HG03064 (cell line): ENCODE results near the gene BHMT2.

Experiments used
- ATAC-seq: cut with Tn5 transposase; IDR thresholded peaks from one replicate; pipeline ENCODE4 v1.9.1; 2021; ENCODE audit warnings: low read depth; ENCODE audit not compliant: unreplicated experiment

The BHMT2 gene, protein sequence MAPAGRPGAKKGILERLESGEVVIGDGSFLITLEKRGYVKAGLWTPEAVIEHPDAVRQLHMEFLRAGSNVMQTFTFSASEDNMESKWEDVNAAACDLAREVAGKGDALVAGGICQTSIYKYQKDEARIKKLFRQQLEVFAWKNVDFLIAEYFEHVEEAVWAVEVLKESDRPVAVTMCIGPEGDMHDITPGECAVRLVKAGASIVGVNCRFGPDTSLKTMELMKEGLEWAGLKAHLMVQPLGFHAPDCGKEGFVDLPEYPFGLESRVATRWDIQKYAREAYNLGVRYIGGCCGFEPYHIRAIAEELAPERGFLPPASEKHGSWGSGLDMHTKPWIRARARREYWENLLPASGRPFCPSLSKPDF

DNA sequence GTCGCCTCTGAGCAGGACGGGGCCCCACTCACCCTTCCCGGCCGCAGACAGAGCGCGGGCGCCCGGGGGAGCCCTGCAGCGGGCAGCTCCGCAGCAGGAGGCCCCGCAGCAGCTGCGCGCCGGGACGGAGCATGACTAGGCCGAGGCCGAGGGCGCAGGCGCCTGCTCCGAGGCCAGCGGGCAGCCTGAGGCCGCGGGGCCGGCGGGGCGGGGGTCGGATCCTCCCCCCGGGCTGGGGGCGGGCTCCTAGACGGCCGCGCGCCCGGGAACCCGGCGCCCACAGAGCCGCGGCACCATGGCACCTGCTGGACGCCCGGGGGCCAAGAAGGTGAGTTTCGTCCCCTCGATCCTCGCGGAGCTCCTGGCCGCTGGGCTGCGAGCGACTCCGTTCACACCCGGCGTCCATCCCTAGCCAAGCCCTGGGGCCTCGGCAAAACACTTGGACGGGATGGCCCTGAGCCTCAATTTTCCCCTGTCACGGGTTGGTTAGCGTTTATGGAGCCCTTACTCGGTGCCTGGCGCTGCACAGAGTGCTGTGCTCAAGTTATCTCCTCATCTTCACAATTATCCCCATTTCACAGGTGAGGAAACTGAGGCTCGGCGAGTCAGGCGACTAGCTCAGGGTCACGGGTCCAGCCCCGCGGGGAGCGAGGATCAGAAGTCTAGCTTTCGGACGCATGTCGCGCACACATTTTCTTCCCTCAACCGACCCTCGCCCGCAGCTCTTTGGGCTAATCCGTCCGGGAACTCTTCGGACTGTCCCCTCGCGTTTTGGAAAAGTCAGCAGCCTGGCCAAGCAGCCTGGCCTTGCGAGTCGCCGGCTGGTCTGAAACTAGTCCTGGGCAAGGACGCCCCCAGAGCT is at the start of gene BHMT2, which contains the start of gene DMGDH:
Gene BHMT2 (plus strand): TSS at position 280 of the 862 bp plus-strand sequence. CDS start 16 bp downstream, at position 296.
Gene DMGDH (minus strand): TSS at position 187 of the 862 bp plus-strand sequence. CDS start 54 bp downstream, at position 133.
- ATAC-seq: no peak

DNA sequence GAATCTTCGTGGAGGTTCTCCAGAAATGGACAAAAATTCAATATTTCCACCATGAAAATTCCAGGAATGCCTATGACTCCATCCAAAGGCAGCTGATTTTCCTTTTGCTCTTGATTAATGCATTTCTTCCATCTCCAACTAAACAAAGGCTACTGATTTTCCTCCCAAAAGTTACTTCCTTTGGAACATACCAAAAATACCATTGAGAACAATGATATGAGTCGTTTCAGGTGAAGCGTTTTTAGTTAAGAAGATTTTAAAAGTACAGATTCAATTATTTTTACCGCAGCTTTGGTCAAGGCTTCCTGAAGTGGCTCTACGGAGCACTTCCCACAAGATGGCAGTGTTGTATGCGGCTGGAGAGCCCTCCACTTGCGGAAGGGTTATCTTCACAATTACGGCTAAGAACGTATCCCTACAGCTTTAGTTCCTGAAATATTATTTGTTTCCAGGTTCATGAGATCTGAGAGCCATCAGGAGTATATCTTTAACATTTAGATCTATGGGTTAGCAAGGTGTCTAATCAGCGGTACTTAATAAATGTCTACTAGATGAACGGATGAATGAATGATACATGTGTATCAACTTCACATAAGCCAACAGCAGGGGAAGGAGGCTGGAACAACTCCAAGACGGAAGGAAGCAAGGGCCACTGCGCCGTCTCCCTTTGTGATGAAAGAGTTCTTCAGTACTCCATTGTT is 48.6 kb upstream of the BHMT2 start:
- no peak for ATAC-seq

DNA sequence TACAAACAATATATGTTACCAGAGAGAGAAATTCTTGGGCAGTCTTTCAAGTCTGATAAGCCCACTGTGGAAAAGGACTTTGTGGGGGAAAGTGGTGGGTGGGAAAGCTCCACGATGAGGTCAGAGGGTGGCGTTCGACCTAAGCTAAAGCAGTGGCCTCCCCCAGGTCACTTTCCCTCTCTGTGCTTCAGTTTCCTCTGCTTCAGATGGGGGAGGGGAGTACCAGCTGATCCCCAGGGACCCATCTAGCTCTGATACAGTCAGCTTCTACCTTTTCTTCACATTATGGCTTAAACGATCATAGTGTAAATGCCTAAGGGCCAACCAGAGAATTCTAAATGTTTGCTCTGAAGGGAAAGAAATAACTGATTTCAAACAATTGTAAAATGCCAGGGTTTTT is 47.8 kb upstream of the BHMT2 start:
- no peak for ATAC-seq

DNA sequence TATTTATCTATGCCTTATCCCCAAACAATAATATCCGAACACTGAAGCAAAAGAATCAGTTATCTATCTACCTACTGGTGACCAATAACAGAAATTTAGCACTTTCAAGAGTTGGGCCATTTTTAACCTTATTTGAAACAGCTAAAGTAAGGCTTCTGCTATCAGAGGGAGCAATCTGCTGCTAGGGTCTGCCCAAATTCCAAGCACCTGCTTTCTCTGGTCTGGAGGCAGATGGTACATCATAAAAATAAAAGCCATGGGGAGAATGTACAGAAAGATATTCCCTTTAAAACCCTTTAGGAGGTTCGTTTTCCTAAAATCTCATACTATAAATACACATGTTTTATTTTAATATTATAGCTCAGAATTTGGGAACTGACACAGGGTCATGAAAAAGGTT is 46.8 kb upstream of the BHMT2 start:
- ATAC-seq: no peak

DNA sequence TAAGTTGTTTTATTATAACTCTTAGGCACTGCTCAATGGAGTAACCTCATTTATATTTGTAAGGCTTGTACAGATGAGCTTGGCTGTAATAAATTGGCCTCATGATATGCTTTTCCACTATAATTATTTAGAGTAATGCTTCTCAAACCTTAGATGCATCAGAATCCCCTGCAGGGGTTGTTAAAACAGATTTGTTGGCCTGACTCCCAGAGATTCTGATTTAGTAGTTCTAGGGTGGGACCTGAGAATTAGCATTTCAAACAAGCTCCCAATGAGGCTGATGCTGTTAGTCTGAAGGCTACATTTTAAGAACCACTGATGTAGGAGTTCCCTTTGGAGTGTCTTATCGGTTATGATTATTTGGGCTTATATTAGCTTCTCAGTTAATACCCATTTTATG is 46.2 kb upstream of the BHMT2 start:
- no peak for ATAC-seq

DNA sequence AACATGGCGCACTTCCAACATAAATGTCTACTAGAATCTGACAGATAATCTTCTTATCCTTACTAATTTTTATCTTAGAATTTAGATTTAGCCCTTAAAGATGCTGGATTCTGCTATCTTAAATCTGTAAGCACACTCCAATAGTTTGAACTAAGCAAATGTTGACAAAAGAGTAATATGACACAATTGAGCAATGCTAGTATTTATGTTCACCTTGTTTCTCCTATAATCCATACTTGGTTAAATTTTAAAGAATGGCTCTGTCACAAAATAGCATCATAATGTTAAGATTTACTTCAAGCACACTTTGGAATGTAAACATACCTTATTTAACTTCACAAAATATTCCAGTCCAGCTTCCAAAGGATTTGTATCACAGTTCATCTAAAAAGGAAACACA is 45.6 kb upstream of the BHMT2 start:
- ATAC-seq: no peak

DNA sequence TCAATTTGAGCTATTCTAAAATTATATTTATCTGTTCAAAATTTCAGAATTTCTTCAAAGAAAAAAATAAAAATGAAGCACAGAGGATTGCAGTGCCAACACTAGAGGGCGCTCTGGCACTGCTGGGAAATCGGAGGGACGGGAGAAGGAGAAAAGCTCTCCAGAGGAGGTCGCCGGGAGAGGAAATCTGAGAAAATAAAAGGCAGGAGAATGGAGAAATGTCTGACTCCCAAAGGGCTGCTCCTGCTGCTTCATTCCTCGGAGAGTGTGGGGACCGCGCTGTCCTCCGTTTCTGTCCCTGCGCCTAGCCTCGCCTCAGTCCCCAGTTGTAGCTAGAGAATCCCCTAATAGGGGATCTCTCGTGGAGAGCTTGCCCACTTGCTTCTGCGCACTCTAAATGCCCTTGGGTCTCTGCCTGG is 44.5 kb upstream of the BHMT2 start:
- ATAC-seq: no peak

DNA sequence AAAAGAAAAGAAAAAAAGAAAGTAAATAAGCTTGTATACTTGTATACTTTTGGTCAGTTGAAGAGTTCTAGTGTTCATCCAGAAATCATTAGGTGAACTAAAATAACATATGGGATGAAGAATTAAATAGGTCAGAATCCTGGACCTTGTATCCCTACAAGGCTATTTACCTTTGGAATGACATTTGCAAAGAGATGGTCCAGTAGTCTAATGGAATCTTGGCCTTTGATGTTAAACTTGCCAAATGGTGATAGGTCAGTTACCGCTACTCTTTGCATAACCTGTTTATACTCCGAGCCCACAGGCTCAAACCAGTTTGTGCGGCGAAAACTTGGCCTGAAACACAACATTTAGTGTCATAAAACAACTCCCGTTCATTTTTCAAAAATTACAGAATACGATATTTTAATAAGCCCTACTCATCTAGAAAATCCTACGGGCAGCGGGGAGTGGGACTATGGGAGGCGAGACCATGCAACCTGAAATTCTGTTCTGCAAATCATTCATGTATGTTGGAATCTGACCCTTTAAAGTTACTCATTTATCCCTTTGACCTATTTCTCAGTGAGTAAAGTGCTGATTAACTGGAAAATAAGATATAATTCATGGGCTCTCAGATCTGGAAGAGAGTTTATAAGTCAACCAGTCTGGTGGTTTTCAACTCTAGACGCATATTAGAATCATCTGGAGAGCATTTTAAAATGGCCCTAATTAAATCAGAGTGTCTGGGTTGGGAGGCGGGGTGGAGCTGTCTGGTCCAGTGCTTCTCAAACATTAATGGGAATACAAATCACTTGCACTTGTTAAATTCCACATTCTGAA is 38.7 kb upstream of the BHMT2 start:
- no peak for ATAC-seq

DNA sequence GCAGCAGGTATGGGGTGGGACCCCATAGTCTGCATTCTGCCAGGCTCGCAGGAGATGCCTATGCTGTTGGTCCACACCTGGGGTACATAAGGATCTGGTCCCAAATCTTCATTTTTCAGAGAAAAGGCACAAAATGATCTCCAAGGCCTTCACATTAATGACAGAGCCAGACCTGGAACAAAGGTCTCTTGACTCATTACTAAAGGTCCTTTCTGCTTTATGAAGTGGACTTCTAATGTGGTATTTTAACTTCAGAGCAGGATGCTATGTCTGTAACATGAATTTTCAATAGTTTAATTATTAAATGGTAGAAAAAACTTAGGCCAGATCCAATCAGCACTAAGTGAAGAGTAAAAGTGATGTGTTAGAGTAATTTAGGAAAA is 38.1 kb upstream of the BHMT2 start:
- no peak for ATAC-seq

DNA sequence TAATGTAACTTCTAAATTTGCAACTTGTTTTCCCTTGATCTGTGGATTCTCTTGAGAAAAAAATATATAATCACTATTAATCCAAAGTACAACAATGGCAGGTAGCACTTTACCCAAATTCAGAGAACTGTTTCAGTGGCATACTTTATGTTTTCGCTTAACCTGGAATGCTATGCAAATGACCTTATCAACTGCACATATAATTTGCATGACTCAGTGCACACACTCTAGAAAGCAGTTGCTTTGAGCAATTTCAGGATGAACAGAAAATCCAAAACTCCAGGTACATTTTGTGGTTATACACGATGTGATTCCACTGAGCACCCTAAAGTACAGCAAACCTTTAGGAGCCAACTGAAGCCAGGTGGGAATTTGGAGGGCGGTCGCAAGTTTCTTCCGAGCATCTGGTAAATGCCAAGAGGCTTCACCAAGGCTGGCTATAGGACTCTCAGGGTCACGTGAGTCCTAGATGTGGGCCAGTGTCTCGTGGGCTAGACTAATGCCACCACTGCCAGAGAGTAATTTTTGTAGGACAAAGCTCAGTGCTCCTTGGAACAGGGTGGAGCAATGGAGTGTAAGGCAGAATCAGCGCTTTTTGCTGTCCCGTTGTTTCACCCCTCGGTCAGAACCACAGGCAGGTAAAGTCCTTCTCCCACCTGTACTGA is 37.4 kb upstream of the BHMT2 start:
- no peak for ATAC-seq

DNA sequence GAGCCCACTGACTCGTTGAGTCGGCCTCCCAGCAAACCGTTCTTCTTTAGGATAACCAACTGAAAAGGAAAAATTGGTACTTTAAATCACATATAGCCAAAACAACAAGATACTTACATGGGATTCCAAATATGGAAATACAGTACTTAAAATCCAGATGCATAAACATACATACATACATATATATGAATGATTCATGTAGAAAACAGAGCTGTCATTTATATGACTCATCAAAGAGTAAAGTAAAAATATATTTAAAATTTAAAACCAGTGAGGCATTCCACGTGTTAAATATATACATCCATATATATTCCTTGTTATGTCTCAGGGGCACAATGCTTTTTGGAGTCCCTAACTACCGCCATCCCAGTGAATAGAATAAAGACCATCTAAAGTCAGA is 36.8 kb upstream of the BHMT2 start:
- no peak for ATAC-seq

DNA sequence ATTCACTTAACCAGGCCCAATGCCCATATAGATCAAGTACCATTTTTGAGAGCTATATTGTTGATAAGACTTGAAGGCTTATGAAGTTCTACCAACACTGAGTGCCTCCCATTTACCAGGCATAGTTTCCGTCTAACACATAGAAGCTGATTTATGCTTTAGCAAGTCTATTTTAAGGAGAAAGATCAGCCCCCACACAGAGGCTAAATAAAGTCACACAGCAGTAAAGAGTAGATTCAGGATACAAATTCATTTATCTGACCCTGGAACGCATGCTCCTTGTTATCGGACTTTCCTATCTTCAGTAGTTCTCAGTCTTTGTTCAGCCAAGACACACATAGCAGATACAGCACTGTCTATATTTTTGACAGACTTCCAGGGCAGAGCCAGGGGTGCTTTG is 34.3 kb upstream of the BHMT2 start:
- no peak for ATAC-seq

DNA sequence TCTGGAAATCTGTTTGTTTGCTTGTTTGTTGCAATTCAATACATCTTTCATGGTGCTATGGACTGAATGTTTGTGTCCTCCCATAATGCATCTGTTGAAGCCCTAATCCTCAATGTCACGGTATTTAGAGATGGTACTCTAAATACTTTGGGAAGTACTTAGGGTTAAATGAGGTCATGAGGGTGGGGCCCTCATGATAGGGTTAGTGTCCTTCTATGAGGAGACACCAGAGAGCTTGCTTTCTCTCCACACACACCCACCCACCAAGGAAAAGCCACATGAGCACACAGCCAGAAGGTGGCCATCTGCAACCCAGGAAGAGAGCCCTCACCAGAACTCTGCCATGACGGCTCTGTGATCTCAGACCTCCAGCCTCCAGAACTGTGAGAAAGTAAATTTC is 32.8 kb upstream of the BHMT2 start:
- ATAC-seq: no peak

DNA sequence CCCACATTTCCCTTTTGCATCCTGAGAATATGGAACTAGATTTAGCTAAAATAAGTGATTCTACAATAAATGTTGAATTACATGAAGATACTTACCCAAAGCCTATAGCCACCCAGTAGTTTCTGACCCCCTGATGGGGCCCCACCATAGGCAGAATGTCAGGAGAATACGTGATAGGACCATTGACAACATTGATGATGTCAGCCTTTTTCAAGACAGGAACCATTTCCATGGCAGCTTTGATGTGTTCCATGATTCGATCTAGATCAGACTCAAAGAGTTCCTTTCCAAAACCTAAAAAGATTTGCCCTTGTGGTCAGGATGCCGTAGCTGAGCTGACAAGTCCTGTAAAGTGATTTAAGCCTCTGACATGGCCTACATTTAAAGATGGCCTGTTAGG is 27.4 kb upstream of the BHMT2 start:
- ATAC-seq: no peak

DNA sequence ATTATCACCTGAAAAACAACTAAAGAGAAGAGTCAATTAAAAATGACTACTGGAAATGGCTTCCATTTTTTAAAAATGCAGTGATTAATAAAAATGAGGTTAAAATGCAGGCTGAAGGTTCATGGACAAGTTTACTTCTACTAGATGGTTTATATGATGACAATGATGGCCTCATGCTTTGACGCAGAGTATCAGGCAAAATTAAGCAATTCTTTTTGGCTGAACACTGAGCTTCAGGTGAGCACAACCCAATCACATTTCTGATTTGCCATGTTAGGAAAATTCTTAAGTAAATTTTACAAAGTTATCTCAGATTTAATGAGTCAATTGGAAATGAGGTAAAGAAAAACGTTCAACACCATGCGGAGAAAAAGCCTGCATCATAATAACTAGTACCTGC is 22.4 kb upstream of the BHMT2 start:
- no peak for ATAC-seq

DNA sequence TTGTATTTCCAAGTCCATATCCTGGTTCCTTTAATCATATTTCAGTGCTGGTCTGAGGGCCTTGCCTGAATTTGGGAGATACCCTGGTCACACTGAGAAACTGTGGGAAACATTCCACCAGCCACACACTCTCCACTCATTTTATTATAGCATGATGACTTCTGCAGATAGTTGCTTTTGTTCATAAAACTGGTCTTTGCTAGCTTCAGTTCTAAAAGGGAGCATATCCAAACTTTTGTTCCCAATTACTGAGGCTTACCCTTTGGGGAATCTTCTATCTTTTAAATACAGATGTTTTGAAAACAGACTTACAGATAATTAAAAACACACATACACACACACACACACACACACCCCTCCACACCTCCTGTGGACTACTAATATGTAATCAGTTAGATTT is 21.1 kb upstream of the BHMT2 start:
- ATAC-seq: no peak

DNA sequence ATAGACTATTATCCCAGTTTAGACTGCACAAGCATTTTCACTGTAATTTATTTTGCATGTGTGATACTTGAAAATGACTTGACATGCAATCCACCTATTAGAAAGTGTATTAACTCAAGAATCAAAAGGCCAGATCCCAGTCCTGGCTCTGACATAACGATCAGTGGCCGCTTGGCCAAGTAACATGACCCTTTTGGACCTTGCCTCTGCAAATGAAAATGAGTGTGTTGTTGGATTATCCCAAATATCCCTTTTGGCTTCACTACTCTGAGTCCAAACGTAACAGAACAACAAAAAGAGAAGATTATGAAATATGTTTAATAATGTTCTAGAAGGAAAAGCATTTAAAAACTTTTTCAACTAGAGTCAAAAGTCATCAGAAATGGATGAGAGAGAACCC is 19.1 kb upstream of the BHMT2 start:
- ATAC-seq: no peak

DNA sequence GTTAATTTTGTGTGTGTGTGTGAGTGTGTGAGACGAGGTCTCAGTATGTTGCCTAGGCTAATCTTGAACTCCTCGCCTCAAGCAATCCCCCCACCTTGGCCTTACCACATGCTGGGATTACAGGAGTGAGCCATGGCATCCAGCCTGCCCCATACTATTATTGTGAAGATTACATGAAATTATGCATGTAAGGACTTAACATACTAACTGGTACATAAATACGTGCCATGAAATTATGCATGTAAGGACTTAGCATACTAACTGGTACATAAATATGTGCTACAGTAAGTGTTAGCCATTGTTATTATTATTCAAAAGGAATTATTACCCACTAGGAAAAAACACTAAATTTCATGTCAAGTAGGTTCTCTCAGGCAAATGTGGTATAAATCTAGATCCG is 16.2 kb upstream of the BHMT2 start:
- ATAC-seq: no peak

DNA sequence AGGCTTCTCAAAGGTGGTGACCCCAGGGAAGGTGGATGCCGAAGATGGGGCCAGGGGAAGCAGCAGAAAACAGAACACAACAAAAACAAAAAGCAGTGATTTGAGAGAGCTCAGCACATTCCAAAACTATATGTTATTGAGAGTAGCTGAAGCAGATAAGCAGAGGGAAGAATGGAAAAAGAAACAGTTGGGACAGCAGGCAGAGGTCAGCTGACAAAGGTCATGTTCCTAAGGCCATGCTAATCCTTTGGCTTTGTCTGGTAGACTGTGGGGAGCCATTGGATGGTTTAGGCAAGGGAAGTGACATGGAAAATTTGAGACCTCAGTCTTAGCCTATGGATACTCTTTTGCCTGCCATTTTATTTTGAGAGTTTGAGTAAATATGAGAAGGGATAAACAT is 14.6 kb upstream of the BHMT2 start:
- ATAC-seq: no peak

DNA sequence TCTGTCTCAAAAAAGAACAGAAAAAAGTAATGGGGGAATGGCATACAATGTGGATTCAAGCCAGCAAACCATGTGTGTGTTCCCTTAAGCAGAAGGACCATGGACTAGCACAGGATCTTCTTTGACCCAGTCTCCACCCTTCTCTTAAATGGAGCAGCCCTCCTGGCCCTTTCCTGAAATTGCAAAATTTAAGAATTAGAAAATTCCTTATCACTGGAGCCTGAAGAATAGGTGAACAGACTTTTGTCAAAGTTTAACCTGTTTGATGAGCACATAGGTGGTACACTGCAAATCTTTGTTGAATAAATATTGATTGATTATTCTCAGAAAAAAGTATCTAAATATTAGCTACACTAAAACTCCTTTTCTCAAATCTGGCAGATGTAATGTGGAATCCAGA is 12.7 kb upstream of the BHMT2 start:
- no peak for ATAC-seq
